GM18502 (cell line): Measurements from ENCODE around the gene SMPDL3A.
A peak's percentile ranks its signal among the peaks of the same experiment; 100 is the strongest.

ENCODE experiments used
- ATAC-seq: cut with Tn5 transposase; IDR thresholded peaks from one replicate; pipeline ENCODE4 v1.9.1; 2021; ENCODE audit warnings: mild to moderate bottlenecking; ENCODE audit not compliant: unreplicated experiment, poor library complexity

Gene SMPDL3A

DNA sequence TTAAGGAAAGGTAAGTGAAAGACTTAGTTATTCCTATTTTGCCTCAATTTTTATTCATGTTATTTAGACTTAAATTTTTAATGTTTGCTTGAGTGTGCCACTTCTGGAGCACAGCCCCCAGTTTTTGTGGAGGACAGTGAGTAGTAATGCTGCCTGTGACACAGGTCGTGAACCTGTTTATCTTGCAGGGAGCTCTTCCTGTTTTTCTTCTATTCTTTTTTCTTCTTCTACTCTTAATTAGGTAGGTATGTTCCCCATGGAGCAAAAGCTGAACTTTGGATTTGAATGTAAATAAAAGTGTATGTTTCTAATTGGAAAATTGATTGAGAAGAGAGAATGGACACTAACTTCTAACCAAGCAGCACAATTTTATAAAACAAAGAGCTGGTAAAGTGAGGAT lies 12.3 kb downstream of the SMPDL3A start:
- ATAC-seq = no peak

DNA sequence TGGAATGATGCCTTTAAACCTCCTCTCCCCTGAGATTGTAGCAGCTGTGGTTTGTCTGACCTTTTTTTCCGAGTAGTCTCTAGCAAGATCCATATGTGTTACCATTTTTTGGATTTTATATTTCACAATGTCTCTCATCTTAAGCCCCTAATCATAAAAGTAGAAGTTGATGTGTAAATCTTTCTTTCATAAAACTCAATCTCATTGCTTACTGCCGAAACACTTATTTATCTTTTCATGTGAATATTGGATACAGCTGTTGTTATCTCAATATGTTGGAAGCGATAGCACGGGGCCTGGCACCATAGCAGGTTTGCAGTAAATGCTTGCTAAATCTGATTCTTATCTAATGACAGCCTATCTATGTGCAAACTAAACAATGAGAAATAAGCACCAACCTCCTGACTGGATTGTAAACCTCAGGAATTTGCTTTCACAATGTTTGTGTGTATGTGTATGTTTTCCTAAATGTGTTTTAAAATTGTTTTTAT lies 14.2 kb downstream of the SMPDL3A start:
- no peak for ATAC-seq

GRCh38 chr6:122804962-122805485 lies 16.0 kb downstream of the SMPDL3A start:
- ATAC-seq = no peak

DNA sequence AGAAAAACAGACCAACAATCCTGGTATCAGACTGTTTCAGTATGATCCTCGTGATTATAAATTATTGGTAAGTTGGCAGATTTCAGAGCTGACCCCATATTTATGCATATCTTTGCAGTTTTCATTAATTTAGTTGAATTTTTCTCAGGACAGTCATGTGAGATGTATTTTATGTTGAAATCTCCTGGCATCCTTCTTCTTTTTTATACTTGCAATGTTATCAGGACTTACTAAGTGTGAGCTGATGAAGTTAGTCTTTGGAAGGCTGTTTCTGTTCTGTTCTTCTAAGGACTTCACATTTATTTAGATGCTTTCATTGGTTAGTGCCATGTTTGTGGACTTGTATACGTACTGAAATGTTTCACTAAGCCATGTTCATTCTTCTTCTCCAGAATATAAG lies 17.2 kb downstream of the SMPDL3A start:
- ATAC-seq = no peak

DNA sequence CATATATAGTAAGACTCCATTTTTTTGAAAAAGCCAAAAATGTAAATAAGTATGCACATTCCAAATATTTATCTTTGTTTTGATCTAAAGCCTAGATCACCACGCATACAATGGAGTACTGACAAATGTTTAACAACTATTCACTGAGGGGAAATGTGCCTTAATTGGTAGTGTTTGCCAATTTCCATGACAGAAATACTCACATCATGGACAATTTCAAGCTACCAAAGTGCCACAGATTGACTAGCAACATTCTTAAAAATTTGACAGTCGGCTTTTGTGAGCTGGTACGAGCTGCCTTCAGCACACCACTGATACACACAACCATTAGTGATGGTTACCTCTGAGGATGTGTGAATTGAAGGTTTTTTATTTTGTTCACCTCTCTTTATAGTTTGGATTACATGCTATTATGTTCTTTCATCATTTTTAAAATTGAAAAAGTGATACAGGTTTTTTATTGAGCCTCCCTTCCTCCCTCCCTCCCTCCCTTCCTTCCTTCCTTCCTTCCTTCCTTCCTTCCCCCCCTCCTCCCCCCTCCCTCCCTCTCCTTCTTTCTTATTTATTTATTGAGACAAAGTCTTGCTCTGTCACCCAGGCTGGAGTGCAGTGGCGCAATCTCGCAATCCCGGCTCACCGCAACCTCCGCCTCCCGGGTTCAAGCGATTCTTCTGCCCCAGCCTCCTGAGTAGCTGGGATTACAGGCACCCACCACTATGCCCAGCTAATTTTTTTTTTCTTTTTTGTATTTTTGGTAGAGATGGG lies 19.2 kb downstream of the SMPDL3A start:
- ATAC-seq = no peak

DNA sequence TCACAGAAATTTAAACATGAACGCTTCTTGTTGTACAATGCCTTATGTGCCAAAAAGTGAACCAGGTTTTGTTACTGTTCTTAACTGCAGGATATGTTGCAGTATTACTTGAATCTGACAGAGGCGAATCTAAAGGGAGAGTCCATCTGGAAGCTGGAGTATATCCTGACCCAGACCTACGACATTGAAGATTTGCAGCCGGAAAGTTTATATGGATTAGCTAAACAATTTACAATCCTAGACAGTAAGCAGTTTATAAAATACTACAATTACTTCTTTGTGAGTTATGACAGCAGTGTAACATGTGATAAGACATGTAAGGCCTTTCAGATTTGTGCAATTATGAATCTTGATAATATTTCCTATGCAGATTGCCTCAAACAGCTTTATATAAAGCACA lies 19.9 kb downstream of the SMPDL3A start:
- no peak for ATAC-seq

DNA sequence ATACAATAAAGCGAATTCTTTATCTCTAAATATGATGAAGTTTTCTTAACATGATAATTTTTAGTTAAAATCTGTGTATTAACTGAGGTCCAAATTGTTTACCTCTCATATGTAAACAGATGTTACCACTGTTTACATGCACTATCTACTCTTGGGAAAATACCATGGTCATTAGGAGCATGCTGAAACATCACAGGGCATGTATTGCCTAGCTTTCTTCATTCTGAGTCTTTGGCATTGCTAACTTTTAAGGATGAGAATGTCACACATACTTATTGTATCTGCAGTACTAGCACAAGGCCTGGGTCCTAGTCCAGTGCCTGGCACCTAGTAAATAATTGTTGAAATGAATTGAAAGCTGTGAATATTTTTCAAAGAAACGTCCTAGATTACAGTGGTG lies 20.6 kb downstream of the SMPDL3A start:
- ATAC-seq = no peak

GRCh38 chr6:122810189-122810588 lies 21.1 kb downstream of the SMPDL3A start:
- no peak for ATAC-seq

- ATAC-seq = no peak
These were observed 28.3 kb downstream of the SMPDL3A start for GRCh38 chr6:122817358-122817757.

- no peak for ATAC-seq
These were observed 28.7 kb downstream of the SMPDL3A start for GRCh38 chr6:122817766-122818165.

GRCh38 chr6:122818866-122819265 lies 29.8 kb downstream of the SMPDL3A start:
- ATAC-seq = no peak

- ATAC-seq = no peak
These were observed 32.0 kb downstream of the SMPDL3A start for GRCh38 chr6:122821095-122821494.

GRCh38 chr6:122825163-122825562 lies 36.1 kb downstream of the SMPDL3A start:
- ATAC-seq = no peak

- ATAC-seq = no peak
These were observed 40.4 kb downstream of the SMPDL3A start for GRCh38 chr6:122829456-122829855.

DNA sequence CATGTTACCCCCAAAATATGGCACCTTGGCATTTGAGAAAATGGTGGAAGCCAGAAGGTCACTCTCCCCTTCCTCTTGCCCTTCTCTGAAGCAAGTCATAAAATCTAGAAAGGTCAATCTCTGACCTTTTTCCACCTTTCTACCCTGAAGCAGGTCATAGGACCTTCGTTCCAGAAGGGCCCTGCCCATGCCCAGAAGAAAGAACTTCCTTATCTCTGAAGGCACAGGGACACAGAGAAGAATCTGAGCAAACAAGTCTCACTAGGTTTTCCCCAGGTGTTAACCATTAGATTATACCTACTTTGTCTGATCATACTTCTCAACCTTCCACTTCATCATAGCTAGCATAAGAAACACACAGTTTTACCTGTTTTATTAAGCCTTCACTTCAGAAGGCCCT lies 42.5 kb downstream of the SMPDL3A start:
- no peak for ATAC-seq

- no peak for ATAC-seq
These were observed 43.4 kb downstream of the SMPDL3A start for GRCh38 chr6:122832459-122832858.

- no peak for ATAC-seq
These were observed 44.0 kb downstream of the SMPDL3A start for GRCh38 chr6:122833021-122833491.

DNA sequence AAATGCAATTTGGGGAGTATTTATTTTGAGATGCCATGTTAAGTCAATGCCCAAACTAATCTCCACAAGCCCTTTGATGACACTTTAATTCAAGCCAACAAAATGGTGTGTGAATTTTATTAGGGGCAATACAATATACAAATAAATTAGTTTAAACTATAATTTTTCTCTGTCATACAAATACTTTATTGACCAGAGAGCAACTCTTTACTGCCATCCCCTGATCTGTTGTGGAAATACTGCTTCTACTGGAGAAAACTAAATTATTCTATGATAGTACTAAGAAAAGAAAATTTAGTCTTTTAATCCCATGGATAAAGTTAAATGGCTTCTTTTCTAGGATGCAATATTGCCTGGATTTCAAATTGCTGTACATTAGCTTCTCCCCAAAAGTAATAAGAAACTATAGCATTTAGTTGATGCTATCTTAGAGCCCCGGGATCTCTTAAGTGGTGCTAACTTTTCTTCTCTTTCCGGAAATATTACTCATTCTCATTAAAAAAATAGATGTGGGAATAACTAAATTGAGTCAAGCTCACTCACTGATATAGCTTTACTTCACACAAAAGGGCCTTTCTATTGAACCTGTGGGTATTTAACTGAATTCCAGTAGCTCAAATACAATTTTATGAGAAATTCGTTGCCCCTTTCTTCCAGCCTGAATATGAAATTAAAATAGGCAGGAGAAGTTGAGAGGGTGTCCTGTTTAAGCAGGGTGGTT lies 49.2 kb downstream of the SMPDL3A start:
- ATAC-seq = no peak

GRCh38 chr6:122839472-122839871 lies 50.4 kb downstream of the SMPDL3A start:
- ATAC-seq = peak; percentile 96

DNA sequence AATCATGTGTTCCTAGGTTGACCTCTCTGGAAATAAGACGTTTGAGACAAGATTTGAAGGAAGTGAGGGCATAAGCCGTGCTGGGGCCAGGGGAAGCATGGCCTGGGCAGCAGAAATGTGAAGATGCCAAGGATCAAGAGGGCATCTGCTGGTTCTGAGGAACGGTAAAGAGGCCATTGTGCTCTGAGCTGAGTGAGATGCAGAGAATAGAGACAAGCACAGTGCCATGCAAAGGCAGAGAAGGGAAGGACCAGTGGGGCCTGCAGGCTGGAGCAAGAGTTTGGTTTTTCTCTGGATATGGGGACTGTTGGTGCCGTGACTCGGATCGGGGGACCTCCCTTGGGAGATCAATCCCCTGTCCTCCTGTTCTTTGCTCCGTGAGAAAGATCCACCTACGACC lies 50.8 kb downstream of the SMPDL3A start:
- ATAC-seq = peak; percentile 27

GRCh38 chr6:122845464-122845863 lies 56.4 kb downstream of the SMPDL3A start:
- no peak for ATAC-seq
